ENCODE measurements around the gene MRGPRF.
"Not testable (repeated sequence)": the region's sequence is repeated elsewhere in the genome, so short reads cannot be mapped to it uniquely, and the experiment has no call there.

Gene MRGPRF

GRCh38 chr11:69000831-69001242 is 12.2 kb downstream of the MRGPRF start:
- H3K4me1 ChIP-seq (ENCODE audit: low read depth, poor library complexity, severe bottlenecking) = no peaks in the 10 kb centered on the region
- no peak overlapping the region for H3K4me3 ChIP-seq (IDR thresholded peaks at IDR 0.05; ENCODE audit: insufficient read depth, low read depth, low read length)
- no peak overlapping the region for H3K9ac ChIP-seq
- no peak for TF ChIP-seq CTCF (conservative IDR thresholded peaks at IDR 0.05; ENCODE audit: low read depth, low read length)
- no peaks in the 10 kb centered on the region for H4K20me1 ChIP-seq (ENCODE audit: insufficient read depth)
- H3K4me2 ChIP-seq = no peak overlapping the region
- no peaks in the 10 kb centered on the region for H3K79me2 ChIP-seq (ENCODE audit: insufficient read depth, low read depth)
- no peak overlapping the region for H2AFZ ChIP-seq (ENCODE audit: low read depth)
- no peak overlapping the region for H3K27ac ChIP-seq
- H3K36me3 ChIP-seq (ENCODE audit: insufficient read depth) = no peaks in the 10 kb centered on the region
- peaks cover 48% of the 10 kb centered on the region for H3K27me3 ChIP-seq (ENCODE audit: insufficient read depth, low read depth)

- peaks cover 48% of the 10 kb centered on the region for H3K27me3 ChIP-seq (ENCODE audit: insufficient read depth, low read depth)
- H2AFZ ChIP-seq (ENCODE audit: low read depth) = no peak overlapping the region
- H3K27ac ChIP-seq = no peak overlapping the region
- no peak overlapping the region for H3K4me3 ChIP-seq (IDR thresholded peaks at IDR 0.05; ENCODE audit: insufficient read depth, low read depth, low read length)
- no peaks in the 10 kb centered on the region for H4K20me1 ChIP-seq (ENCODE audit: insufficient read depth)
- H3K9ac ChIP-seq = no peak overlapping the region
- no peaks in the 10 kb centered on the region for H3K79me2 ChIP-seq (ENCODE audit: insufficient read depth, low read depth)
- H3K4me1 ChIP-seq (ENCODE audit: low read depth, poor library complexity, severe bottlenecking) = no peaks in the 10 kb centered on the region
- H3K4me2 ChIP-seq = no peak overlapping the region
- H3K36me3 ChIP-seq (ENCODE audit: insufficient read depth) = no peaks in the 10 kb centered on the region
- TF ChIP-seq CTCF (conservative IDR thresholded peaks at IDR 0.05; ENCODE audit: low read depth, low read length) = no peak
These were observed 12.7 kb downstream of the MRGPRF start for GRCh38 chr11:69000391-69000790.

- H4K20me1 ChIP-seq (ENCODE audit: insufficient read depth); H3K4me1 ChIP-seq (ENCODE audit: low read depth, poor library complexity, severe bottlenecking); H3K4me3 ChIP-seq (IDR thresholded peaks at IDR 0.05; ENCODE audit: insufficient read depth, low read depth, low read length); H3K4me2 ChIP-seq; H3K27ac ChIP-seq; H2AFZ ChIP-seq (ENCODE audit: low read depth); H3K79me2 ChIP-seq (ENCODE audit: insufficient read depth, low read depth); H3K36me3 ChIP-seq (ENCODE audit: insufficient read depth); H3K9ac ChIP-seq: not testable (repeated sequence)
- peaks cover 46% of the 10 kb centered on the region for H3K27me3 ChIP-seq (ENCODE audit: insufficient read depth, low read depth)
These were observed 13.2 kb downstream of the MRGPRF start for GRCh38 chr11:68999748-69000355.

GRCh38 chr11:68999093-68999747 is 13.8 kb downstream of the MRGPRF start:
- H3K9ac ChIP-seq = no peak overlapping the region
- peaks cover 45% of the 10 kb centered on the region for H3K27me3 ChIP-seq (ENCODE audit: insufficient read depth, low read depth)
- H3K36me3 ChIP-seq (ENCODE audit: insufficient read depth) = no peaks in the 10 kb centered on the region
- H4K20me1 ChIP-seq (ENCODE audit: insufficient read depth) = no peaks in the 10 kb centered on the region
- no peak overlapping the region for H3K27ac ChIP-seq
- TF ChIP-seq CTCF (conservative IDR thresholded peaks at IDR 0.05; ENCODE audit: low read depth, low read length) = no peak
- no peak overlapping the region for H3K4me2 ChIP-seq
- no peaks in the 10 kb centered on the region for H3K4me1 ChIP-seq (ENCODE audit: low read depth, poor library complexity, severe bottlenecking)
- H2AFZ ChIP-seq (ENCODE audit: low read depth) = no peak overlapping the region
- no peaks in the 10 kb centered on the region for H3K79me2 ChIP-seq (ENCODE audit: insufficient read depth, low read depth)
- H3K4me3 ChIP-seq (IDR thresholded peaks at IDR 0.05; ENCODE audit: insufficient read depth, low read depth, low read length) = no peak overlapping the region

GRCh38 chr11:68998390-68998911 is 14.6 kb downstream of the MRGPRF start:
- Histone ChIP-seq H3K79me2 (ENCODE audit: insufficient read depth, low read depth) (no peaks in the 10 kb centered on the region), H4K20me1 (ENCODE audit: insufficient read depth) (no peaks in the 10 kb centered on the region), H3K27me3 (ENCODE audit: insufficient read depth, low read depth) (peaks cover 44% of the 10 kb centered on the region), H3K4me1 (ENCODE audit: low read depth, poor library complexity, severe bottlenecking) (no peaks in the 10 kb centered on the region), H3K4me3 (IDR thresholded peaks at IDR 0.05; ENCODE audit: insufficient read depth, low read depth, low read length) (no peak overlapping the region), H2AFZ (ENCODE audit: low read depth) (no peak overlapping the region), H3K36me3 (ENCODE audit: insufficient read depth) (no peaks in the 10 kb centered on the region), H3K4me2 (no peak overlapping the region), H3K9ac (no peak overlapping the region), H3K27ac (no peak overlapping the region)
- TF ChIP-seq CTCF (conservative IDR thresholded peaks at IDR 0.05; ENCODE audit: low read depth, low read length) = no peak
